GM10248 (cell line): ENCODE measurements around the gene LAYN.

ENCODE experiments used
- CTCF ChIA-PET: fragments of 300-600 bp; sonication (Branson Sonifier 250); formaldehyde crosslinking; extraction: SDS; loops from one replicate; lab custom pipeline; 2021; ENCODE audit warnings: antibody characterized with exemption; lab: Yijun Ruan, JAX
- POLR2A ChIA-PET: fragments of 350-650 bp; sonication (Branson Sonifier 250); formaldehyde crosslinking; extraction: SDS; loops from one replicate; lab custom pipeline; 2020; ENCODE audit warnings: antibody characterized with exemption; lab: Yijun Ruan, JAX
- DNase-seq: peaks from one replicate; pipeline ENCODE4 v3.0.0; 2012; ENCODE audit errors: extremely low spot score
- TF ChIP-seq, protein P1 (sequence below): IDR thresholded peaks from 2 replicates; pipeline ENCODE4 v1.5.1; 2012; ENCODE audit warnings: mild to moderate bottlenecking, low read depth; ENCODE audit errors: extremely low read depth, missing control alignments, control extremely low read depth

LAYN gene

DNA sequence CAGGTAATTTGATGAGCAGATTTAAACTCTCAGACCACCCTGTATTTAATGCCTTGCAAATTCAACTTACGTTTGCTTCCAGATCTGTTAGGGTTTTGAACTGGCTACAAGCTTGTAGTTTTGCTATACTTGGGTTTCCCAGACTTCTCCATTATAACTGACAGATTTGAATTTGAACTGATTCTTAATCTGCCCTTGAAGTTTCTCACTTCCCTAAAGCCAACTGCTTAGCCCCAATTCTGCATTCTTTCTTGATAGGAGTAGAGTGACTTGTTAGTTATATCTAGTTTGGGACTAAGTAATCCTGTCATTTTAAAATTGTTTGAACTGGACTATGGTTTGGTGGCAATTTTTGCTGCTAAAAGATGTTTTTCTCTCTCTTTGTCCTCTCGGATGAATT lies 9.7 kb downstream of the LAYN start:
- DNase-seq, result no peak
- TF ChIP-seq, protein P1, sequence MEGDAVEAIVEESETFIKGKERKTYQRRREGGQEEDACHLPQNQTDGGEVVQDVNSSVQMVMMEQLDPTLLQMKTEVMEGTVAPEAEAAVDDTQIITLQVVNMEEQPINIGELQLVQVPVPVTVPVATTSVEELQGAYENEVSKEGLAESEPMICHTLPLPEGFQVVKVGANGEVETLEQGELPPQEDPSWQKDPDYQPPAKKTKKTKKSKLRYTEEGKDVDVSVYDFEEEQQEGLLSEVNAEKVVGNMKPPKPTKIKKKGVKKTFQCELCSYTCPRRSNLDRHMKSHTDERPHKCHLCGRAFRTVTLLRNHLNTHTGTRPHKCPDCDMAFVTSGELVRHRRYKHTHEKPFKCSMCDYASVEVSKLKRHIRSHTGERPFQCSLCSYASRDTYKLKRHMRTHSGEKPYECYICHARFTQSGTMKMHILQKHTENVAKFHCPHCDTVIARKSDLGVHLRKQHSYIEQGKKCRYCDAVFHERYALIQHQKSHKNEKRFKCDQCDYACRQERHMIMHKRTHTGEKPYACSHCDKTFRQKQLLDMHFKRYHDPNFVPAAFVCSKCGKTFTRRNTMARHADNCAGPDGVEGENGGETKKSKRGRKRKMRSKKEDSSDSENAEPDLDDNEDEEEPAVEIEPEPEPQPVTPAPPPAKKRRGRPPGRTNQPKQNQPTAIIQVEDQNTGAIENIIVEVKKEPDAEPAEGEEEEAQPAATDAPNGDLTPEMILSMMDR, result no peak
- ChIA-PET CTCF (interaction anchor here (1.4 kb wide), 2 partner anchors 10 to 19 kb away, joined by 3 read pairs; no protein-coding TSS in a partner anchor), POLR2A (no interaction called here)

DNA sequence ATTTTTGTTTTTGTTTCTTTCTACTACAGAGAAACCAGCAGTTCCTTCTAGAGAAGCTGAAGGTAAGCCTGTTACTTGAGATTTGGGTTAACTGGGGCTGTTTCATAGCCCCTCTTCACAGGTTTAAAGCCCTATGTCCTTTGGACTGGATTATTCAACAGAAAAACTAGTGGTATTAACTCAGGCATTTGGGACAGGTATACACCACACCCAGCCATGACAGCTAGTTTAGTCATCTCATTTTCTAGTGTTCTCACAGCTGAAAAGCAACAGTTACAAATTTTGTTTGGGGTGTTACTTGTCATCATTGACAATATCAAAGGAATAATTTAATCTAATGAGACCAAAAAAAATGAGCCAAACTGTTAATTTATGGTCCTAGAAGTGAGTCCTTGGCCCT lies 14.0 kb downstream of the LAYN start:
- DNase-seq, result no peak
- POLR2A ChIA-PET, result no interaction called here
- CTCF ChIA-PET, result interaction anchor here (1.0 to 1.2 kb wide), 3 partner anchors 8 to 32 kb away, joined by 3 to 4 read pairs (median 3); no protein-coding TSS in a partner anchor
- TF ChIP-seq, protein P1, result no peak

DNA sequence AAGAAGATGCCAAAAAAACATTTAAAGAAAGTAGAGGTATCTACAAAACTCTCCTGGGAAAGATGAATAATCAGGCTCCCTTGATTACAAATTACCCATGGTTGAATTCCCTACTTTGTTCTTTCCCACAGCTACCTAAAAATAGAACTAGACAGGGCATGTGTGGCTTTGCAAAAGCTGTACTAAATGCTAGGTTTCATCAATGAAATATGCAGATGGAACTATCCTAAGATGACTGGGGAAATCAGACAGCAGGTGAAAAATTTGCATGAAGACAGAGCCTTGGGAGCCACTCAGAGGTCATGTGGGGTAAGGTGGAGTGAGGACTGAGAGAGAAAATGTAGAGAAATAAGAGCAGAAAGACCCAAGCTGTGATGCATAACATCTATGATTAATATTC lies 14.7 kb downstream of the LAYN start:
- DNase-seq, result no peak
- POLR2A ChIA-PET, result no interaction called here
- TF ChIP-seq, protein P1, result no peak
- CTCF ChIA-PET, result no interaction called here

DNA sequence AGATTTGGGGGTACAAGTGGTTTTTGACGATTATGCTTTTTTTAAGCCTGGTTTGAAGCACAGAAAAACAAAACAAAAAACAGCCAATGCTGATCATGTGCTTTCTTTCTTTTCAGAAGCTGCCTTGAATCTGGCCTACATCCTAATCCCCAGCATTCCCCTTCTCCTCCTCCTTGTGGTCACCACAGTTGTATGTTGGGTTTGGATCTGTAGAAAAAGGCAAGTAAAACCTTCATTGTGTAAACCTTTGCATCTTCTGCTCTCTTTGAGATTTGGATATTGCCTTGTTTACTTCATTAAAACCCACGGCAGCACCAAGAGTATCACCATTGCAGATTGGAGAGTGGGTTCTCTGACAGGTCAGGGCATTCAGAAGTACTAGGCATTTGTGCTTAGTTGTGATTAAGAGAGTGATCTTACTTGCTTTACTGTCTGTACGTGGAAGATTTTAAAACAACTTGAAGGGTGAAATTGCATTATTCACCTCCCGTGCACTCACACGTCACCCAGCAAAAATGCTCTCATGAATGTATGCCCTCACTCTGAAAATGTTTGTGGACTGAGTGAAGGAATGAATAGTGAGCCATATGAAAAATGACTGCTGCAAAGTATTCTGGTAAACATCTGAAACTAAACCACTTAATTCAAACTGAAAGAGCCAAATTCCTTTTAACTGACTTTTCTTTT lies 17.0 kb downstream of the LAYN start:
- ChIA-PET POLR2A (no interaction called here), CTCF (no interaction called here)
- TF ChIP-seq, protein P1, result no peak
- DNase-seq, result no peak

DNA sequence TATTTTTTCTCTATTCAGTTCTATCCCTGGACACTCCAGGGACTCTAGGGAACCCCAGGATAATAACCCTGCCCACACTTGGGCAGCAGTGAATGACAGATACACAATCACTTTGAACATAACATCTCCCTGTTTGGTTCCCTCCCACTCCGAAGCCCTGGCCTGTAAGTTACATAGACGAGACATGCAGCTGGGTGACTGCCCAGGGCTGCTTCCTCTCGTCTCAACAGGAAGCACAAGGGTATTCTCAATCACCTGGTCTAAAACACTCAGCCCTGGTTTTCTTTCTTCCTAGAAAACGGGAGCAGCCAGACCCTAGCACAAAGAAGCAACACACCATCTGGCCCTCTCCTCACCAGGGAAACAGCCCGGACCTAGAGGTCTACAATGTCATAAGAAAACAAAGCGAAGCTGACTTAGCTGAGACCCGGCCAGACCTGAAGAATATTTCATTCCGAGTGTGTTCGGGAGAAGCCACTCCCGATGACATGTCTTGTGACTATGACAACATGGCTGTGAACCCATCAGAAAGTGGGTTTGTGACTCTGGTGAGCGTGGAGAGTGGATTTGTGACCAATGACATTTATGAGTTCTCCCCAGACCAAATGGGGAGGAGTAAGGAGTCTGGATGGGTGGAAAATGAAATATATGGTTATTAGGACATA lies 19.4 kb downstream of the LAYN start:
- ChIA-PET POLR2A (no interaction called here), CTCF (interaction anchor here (1.0 to 2.7 kb wide), 5 partner anchors 12 to 282 kb away, joined by 3 to 10 read pairs (median 4); no protein-coding TSS in a partner anchor)
- no peak for DNase-seq
- TF ChIP-seq, protein P1, result no peak

DNA sequence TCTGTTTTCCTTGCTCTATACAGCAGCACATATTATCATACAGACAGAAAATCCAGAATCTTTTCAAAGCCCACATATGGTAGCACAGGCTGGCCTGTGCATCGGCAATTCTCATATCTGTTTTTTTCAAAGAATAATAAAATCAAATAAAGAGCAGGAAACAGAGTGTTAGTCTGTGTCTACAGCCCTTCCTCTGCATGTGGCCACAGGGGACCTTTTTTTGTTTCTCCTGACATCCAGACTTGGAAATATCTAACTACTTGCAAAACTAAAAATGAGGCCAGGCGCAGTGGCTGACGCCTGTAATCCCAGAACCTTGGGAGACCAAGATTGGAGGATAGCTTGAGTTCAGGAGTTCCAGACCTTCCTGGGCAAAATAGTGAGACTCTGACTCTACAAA lies 20.3 kb downstream of the LAYN start:
- ChIA-PET POLR2A (no interaction called here), CTCF (interaction anchor here (1.0 to 2.7 kb wide), 6 partner anchors 11 to 281 kb away, joined by 3 to 10 read pairs (median 4); no protein-coding TSS in a partner anchor)
- no peak for DNase-seq
- TF ChIP-seq, protein P1, result no peak
